HepG2 (cell line): ENCODE data around the gene ASXL1. TPM values are rescaled to one million over a fixed set of nuclear protein-coding genes. Genes with fewer than 3 reads are reported as not detected.

Experiments
- ASH2L ChIP-seq: fragments of 300-600, 200-600 bp; sonication (generic); IDR thresholded peaks from 2 replicates; pipeline ENCODE4 v1.7.0; 2017; ENCODE audit warnings: low read depth, mild to moderate bottlenecking, moderate library complexity, mixed read lengths, low read length; ENCODE audit not compliant: insufficient read length
- BHLHE40 ChIP-seq: IDR thresholded peaks from 2 replicates; pipeline ENCODE4 v1.6.1; 2011; ENCODE audit warnings: low read length, improper control_type of control experiment
- CBX5 ChIP-seq: sonication (generic); formaldehyde crosslinking; IDR thresholded peaks from 2 replicates; pipeline ENCODE4 v1.4.0; 2020; ENCODE audit warnings: missing genetic modification reagents, borderline replicate concordance
- DNMT1 ChIP-seq: sonication (generic); formaldehyde crosslinking; IDR thresholded peaks from 2 replicates; pipeline ENCODE4 v1.5.1; 2020; ENCODE audit warnings: mild to moderate bottlenecking, missing genetic modification reagents
- EEA1 ChIP-seq: sonication (generic); formaldehyde crosslinking; IDR thresholded peaks from 2 replicates; pipeline ENCODE4 v1.5.1; 2020; ENCODE audit warnings: mild to moderate bottlenecking, missing genetic modification reagents, borderline replicate concordance
- HIC2 ChIP-seq: sonication (generic); formaldehyde crosslinking; IDR thresholded peaks from 2 replicates; pipeline ENCODE4 v1.9.0; 2022; ENCODE audit warnings: low read depth, missing genetic modification reagents
- KIAA2018 ChIP-seq: sonication (generic); formaldehyde crosslinking; IDR thresholded peaks from 2 replicates; pipeline ENCODE4 v1.5.0; 2020; ENCODE audit warnings: mild to moderate bottlenecking, missing genetic modification reagents, borderline replicate concordance
- KMT2A ChIP-seq: sonication (generic); formaldehyde crosslinking; IDR thresholded peaks from 2 replicates; pipeline ENCODE4 v1.4.0; 2020; ENCODE audit warnings: missing genetic modification reagents
- NFKBIZ ChIP-seq: IDR thresholded peaks from 2 replicates; pipeline ENCODE4 v1.6.1; 2018; ENCODE audit warnings: missing genetic modification reagents, missing compliant biosample characterization
- PATZ1 ChIP-seq: sonication (generic); formaldehyde crosslinking; IDR thresholded peaks from 2 replicates; pipeline ENCODE4 v1.4.0; 2020; ENCODE audit warnings: missing genetic modification reagents
- PAWR ChIP-seq: sonication (generic); formaldehyde crosslinking; IDR thresholded peaks from 2 replicates; pipeline ENCODE4 v1.4.0; 2020; ENCODE audit warnings: missing genetic modification reagents, mild to moderate bottlenecking, borderline replicate concordance
- RBFOX2 ChIP-seq: fragments of 200-400 bp; formaldehyde crosslinking; IDR thresholded peaks from 2 replicates; pipeline ENCODE4 v1.6.1; 2017; ENCODE audit warnings: low read depth, mild to moderate bottlenecking, low read length
- RCOR2 ChIP-seq: IDR thresholded peaks from 2 replicates; pipeline ENCODE4 v1.6.1; 2016; ENCODE audit warnings: missing biosample characterization, missing genetic modification reagents
- SALL2 ChIP-seq: sonication (generic); formaldehyde crosslinking; IDR thresholded peaks from 2 replicates; pipeline ENCODE4 v1.8.1; 2023; ENCODE audit warnings: mild to moderate bottlenecking, missing genetic modification reagents, inconsistent platforms
- ZBTB42 ChIP-seq: sonication (generic); formaldehyde crosslinking; IDR thresholded peaks from 2 replicates; pipeline ENCODE4 v1.5.0; 2020; ENCODE audit warnings: mild to moderate bottlenecking, missing genetic modification reagents
- ZFP36 ChIP-seq: fragments of 150-350 bp; IDR thresholded peaks from 2 replicates; pipeline ENCODE4 v1.6.1; 2018; ENCODE audit warnings: borderline replicate concordance, low read length, low read depth; ENCODE audit not compliant: partially characterized antibody
- ZFP36L1 ChIP-seq: sonication (generic); formaldehyde crosslinking; IDR thresholded peaks from 2 replicates; pipeline ENCODE4 v1.8.0; 2022; ENCODE audit warnings: mild to moderate bottlenecking, missing genetic modification reagents, moderate library complexity
- polyA plus RNA-seq, 8 experiments: library from polyadenylated mRNA; depleted of rRNA in 3 of 8; stranded (reverse) in 7 of 8; unstranded in 1 of 8; fragments of >200 nt; fragmentation: Illumina TruSeq in 4 of 8; extraction: Trizol in 4 of 8; gene quantifications; 2 replicates each; pipeline versions ENCODE4 v1.2.1 to v1.2.3, GENCODE V29; 2011 to 2016; ENCODE audit warnings: low read depth in 4 of 8, missing spikeins in 1 of 8, mixed read lengths in 1 of 8; ENCODE audit not compliant: insufficient read depth in 1 of 8
- total RNA-seq, 5 experiments: library from RNA; depleted of rRNA; stranded (reverse); fragments of >200 nt; fragmentation: Illumina TruSeq; extraction: Trizol; gene quantifications; 2 replicates each; pipeline ENCODE4 v1.2.3, GENCODE V29; 2016; ENCODE audit warnings: low read depth in 1 of 5

The ASXL1 gene
- total and polyA plus RNA-seq, 2 of the 13 experiments (the other 11 are each of a cell fraction or from before 2014, with no cell fraction given): 62.1 to 74.8 TPM

GRCh38 chr20:32357869-32358631 is at the start of gene ASXL1 (continued):
- peak; percentile 94 for TF ChIP-seq RBFOX2
- peak; percentile 97 for TF ChIP-seq ZFP36L1 (CRISPR knock-in tag)
- peak; percentile 79; the same call in 1 of the 2 replicates for TF ChIP-seq ZBTB42
- TF ChIP-seq ASH2L: peak; percentile 86
- TF ChIP-seq DNMT1: 0 out of 2 replicates have a peak, but pooled peaks have one; percentile 19
- TF ChIP-seq HIC2 (CRISPR knock-in tag): no peak; the same call in 1 of the 2 replicates
- peak; percentile 75 for TF ChIP-seq RCOR2 (CRISPR knock-in tag)
- TF ChIP-seq KIAA2018 (CRISPR knock-in tag): no peak
- TF ChIP-seq KMT2A (CRISPR knock-in tag): peak; percentile 97; the same call in 1 of the 2 replicates
- peak; percentile 99 for TF ChIP-seq PATZ1
- TF ChIP-seq SALL2 (CRISPR knock-in tag): peak; percentile 97
- 0 out of 2 replicates have a peak, but pooled peaks have one; percentile 82 for TF ChIP-seq EEA1 (CRISPR knock-in tag)
- TF ChIP-seq NFKBIZ (CRISPR knock-in tag): peak; percentile 99
- no peak; the same call in none of the 2 replicates for TF ChIP-seq BHLHE40
- TF ChIP-seq CBX5: peak; percentile 83; the same call in 1 of the 2 replicates
- 0 out of 2 replicates have a peak, but pooled peaks have one; percentile 67 for TF ChIP-seq PAWR (CRISPR knock-in tag)
- TF ChIP-seq ZFP36: no peak
